ENCODE results near the gene BMPER. TPM values are rescaled to one million over a fixed set of nuclear protein-coding genes. Genes with fewer than 3 reads are reported as not detected.

The BMPER gene
- total RNA-seq, 1 experiment from 2014 or later: not detected

GRCh38 chr7:33939121-33939520 lies 33.8 kb downstream of the BMPER start:
- H3K9me3 ChIP-seq (ENCODE audit: control insufficient read depth, insufficient read depth, low read depth, low read length): no peaks in the 10 kb centered on the region
- ATAC-seq (no peak), DNase-seq (ENCODE audit: low read depth, low spot score) (no peak)
- H3K36me3 ChIP-seq (ENCODE audit: control insufficient read depth, insufficient read depth, low read length): no peaks in the 10 kb centered on the region
- no peaks in the 10 kb centered on the region for H3K4me1 ChIP-seq (ENCODE audit: control insufficient read depth, insufficient read depth, low read length)
- ChIA-PET CTCF (no interaction called here), POLR2A (no interaction called here)
- no peak overlapping the region for H3K27ac ChIP-seq (ENCODE audit: low read length)
- peaks cover 10% of the 10 kb centered on the region for H3K27me3 ChIP-seq (ENCODE audit: control insufficient read depth, insufficient read depth, low read length)
- intact Hi-C loops (cut with micrococcal nuclease; ENCODE audit: unreplicated experiment): no loop called here
- no peak overlapping the region for H3K4me3 ChIP-seq (ENCODE audit: low read depth in 2 of 2, low read length in 2 of 2)
- TF ChIP-seq CTCF (IDR thresholded peaks at IDR 0.05) (no peak), TCF7L2 (IDR thresholded peaks at IDR 0.05; ENCODE audit: low read depth, low read length) (no peak), POLR2AphosphoS5 (IDR thresholded peaks at IDR 0.05; ENCODE audit: low read depth, low read length) (no peak), SIN3A (IDR thresholded peaks at IDR 0.05; ENCODE audit: borderline replicate concordance, insufficient read depth, low read depth, low read length) (no peak), REST (IDR thresholded peaks at IDR 0.05; ENCODE audit: insufficient read depth in 1 of 2, low read depth in 2 of 2, low read length in 1 of 2) (no peak)
- no TSS peak for BruUV-seq (replicated peaks)
- in situ Hi-C loops (cut with HindIII; ENCODE audit: low pct_unique_long_range_greater_than_20kb, low sequenced_read_pairs): no loop called here

- ChIA-PET CTCF (no interaction called here), POLR2A (no interaction called here)
- Histone ChIP-seq H3K9me3 (ENCODE audit: control insufficient read depth, insufficient read depth, low read depth, low read length) (no peaks in the 10 kb centered on the region), H3K27me3 (ENCODE audit: control insufficient read depth, insufficient read depth, low read length) (peaks cover 7% of the 10 kb centered on the region; the same call in 1 of the 2 replicates), H3K4me3 (ENCODE audit: low read depth in 2 of 2, low read length in 2 of 2) (no peak overlapping the region), H3K36me3 (ENCODE audit: control insufficient read depth, insufficient read depth, low read length) (no peaks in the 10 kb centered on the region), H3K27ac (ENCODE audit: low read length) (no peak overlapping the region), H3K4me1 (ENCODE audit: control insufficient read depth, insufficient read depth, low read length) (no peaks in the 10 kb centered on the region)
- DNase-seq (ENCODE audit: low read depth, low spot score) (no peak), ATAC-seq (no peak)
- no TSS peak for BruUV-seq (replicated peaks)
- in situ Hi-C loops (cut with HindIII; ENCODE audit: low pct_unique_long_range_greater_than_20kb, low sequenced_read_pairs): no loop called here
- intact Hi-C loops (cut with micrococcal nuclease; ENCODE audit: unreplicated experiment): no loop called here
- TF ChIP-seq SIN3A (IDR thresholded peaks at IDR 0.05; ENCODE audit: borderline replicate concordance, insufficient read depth, low read depth, low read length) (no peak), CTCF (IDR thresholded peaks at IDR 0.05) (no peak), TCF7L2 (IDR thresholded peaks at IDR 0.05; ENCODE audit: low read depth, low read length) (no peak)
Measured at GRCh38 chr7:33940503-33940902, 35.2 kb downstream of the BMPER start.
